ENCODE measurements around the gene BLOC1S2.
"Not testable (repeated sequence)": the region's sequence is repeated elsewhere in the genome, so short reads cannot be mapped to it uniquely, and the experiment has no call there.

The BLOC1S2 gene

DNA sequence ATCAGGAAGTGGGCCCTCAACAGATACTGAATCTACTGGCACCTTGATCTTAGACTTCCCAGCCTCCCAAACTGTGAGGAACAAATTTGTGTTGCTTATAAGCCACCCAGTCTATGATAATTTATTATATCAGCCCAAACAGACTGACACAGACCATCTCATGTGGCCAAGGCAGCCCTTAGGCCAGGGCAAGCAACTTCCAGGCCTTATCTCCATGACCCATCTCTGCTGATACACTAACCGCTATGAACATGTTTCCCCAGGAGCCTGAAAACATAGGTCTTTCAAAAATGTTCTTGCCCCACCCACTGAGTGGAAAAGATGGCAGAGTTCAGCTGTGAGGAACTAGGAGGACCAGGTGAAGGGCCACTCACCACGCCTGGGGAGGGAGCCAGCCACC is 3.2 kb upstream of the BLOC1S2 start:
- no peak for DNase-seq

DNA sequence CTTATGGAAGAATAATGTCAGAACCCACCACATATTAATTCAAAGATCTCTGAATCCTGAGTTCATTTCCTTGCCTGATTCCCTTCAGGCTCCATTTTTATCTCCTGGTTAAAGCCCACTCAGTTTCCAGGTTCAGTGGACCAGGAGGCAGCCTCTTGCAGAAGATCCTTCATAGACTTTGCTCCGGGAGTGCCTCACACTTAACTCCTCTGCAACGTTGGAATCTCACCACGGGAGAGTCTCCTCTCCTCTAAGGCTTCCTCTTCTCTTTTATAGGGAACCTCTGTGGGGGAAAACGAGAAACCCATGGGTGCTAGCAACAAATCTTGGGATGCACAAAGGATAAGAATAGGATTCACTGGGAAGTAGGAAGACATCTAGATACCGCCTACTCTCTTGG is 1.7 kb upstream of the BLOC1S2 start:
- no peak for DNase-seq

DNA sequence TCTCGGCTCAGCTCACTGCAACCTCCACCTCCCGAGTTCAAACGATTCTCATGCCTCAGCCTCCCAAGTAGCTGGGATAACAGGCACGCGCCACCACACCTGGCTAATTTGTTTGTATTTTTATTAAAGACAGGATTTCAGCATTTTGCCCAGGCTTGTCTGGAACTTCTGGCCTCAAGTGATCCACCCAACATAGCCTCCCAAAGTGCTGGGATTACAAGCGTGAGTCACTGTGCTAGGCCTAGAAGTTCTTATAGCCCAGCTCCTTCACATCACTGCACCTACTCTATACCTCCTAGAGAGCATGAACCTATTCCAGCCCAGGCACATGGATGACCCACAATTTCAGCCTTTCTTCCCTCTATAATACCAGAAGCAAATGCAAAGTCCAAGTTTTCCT is 1.3 kb upstream of the BLOC1S2 start:
- no peak for DNase-seq

DNA sequence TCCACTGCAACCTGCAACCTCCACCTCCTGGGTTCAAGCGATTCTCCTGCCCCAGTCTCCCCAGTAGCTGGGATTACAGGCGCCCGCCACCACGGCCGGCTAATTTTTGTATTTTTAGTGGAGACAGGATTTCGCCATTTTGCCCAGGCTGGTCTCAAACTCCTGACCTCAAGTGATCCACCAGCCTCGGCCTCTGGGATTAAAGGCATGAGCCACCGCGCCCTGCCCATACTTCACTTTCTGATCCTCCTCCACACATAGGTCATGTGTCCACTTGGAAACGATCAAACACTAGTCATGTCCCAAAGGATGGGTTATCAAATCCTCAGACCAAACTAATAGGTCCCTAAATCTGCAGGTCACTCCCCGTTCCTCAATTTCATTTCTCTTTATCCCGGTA is 1.2 kb downstream of the BLOC1S2 start:
- DNase-seq = not testable (repeated sequence)

DNA sequence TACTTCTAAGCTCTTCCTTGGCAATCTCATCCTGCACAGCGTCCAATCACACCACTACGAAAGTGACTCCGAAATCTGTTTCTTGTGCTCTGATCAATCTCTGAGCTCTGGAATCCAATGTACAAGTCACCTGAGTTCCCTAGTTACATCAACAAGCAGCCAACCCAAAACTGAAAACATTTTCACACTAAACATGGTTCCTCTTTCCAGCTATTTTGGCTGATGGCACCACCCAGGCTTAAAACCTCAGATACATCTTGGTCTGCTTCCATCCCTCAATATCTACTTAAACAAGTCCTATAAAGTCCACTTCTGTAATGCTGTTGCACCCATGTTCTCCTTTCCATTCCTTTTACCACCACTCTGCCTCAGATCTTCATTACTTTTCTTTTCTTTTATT is 3.6 kb downstream of the BLOC1S2 start:
- DNase-seq = no peak

DNA sequence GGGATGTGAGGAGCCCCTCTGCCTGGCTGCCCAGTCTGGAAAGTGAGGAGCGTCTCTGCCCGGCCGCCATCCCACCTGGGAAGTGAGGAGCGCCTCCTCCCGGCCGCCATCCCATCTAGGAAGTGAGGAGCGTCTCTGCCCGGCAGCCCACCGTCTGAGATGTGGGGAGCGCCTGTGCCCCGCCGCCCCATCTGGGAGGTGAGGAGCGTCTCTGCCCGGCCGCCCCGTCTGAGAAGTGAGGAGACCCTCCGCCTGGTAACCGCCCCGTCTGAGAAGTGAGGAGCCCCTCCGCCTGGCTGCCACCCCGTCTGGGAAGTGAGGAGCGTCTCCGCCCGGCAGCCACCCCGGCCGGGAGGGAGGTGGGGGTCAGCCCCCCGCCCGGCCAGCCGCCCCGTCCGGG is 9.5 kb downstream of the BLOC1S2 start:
- DNase-seq = not testable (repeated sequence)

DNA sequence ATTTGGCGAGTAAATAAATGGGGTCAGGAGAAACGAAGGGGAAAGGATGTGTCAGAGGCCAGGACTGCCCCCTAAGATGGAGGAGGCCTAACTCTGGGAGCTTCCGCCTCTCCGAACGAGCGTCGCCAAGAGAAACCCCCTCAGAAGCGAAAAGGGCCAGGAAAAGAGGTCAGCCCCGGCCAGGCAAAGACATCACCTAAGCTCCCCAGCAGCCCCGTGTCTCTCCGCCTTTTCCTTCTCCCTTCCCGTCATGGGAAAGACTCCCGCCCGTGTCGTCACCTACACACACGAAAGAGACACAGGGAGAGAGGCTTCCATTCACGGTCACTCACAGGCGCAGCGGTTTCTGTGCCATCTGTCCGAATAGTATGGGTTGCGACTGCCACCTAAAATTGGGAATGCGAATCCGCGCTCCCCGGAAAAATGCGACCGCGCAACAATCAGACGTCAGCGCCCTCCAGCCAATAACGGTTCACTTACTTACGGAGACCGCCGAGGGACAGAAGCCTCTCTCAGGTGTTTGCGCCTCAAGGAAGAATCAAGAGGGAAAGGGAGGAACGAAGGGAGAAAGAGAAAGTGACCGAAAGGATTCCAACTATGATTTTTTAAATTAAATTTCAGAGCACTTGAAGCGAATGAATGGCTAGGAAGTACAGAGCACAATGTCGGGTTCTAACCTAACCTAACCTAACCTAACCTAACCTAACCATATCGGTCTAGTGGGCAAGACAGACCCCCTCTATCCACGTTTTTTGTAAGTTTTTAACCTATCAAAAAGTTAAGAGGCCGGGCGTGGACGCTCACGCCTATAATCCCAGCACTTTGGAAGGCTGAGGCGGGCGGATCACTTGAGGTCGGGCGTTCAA is 19.0 kb downstream of the BLOC1S2 start, which contains the start of gene CWF19L1:
Gene CWF19L1 (minus strand): TSS at position 400 of the 866 bp plus-strand sequence. CDS start 45 bp downstream, at position 355.
- peak; percentile 73 for DNase-seq

DNA sequence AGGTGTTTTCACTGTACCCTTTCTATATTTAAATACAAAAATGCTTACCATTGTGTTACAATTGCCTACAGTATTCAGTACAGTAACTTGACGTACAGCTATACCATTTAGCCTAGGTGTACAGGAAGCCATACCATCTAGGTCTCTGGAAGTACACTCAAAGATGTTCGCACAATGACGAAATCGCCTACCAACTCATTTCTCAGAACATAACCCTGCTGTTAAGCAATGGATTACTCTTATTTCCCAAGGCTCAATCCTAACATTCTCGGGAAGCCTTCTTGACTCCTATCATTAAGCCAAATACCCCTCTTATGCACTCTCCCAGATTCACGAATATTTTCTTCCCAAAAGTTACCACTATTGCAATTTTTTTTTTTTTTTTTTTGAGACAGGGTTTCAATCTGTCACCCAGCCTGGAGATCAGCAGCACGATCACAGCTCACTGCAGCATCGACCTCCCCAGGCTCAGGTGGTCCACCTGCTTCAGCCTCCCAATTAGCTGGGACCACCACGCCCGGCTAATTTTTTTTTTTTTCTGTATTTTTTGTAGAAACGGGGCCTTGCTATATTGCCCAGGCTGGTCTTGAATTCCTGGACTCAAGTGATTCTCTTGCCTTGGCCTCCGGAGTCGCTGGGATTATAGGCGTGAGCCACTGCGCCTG is 20.5 kb downstream of the BLOC1S2 start:
- no peak for DNase-seq

DNA sequence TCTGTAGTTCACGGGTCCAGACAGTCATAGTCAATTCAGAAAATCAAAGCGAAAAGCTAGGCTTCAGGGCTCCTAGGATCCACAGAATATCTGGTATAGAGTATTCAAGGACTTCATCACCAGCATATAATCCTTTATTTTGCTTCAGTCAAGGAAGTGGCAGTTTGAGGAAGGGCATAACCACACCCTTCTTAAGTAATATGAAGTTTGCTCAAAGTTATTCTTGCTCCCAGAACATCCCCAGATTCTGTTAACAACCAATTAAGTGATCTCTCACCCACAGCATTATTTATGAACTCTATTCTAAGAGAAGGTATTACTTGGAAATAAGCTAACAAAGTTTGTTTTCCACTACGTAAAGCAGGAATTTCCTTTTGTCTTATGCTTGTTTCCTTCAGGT is 32.3 kb downstream of the BLOC1S2 start:
- DNase-seq = no peak

DNA sequence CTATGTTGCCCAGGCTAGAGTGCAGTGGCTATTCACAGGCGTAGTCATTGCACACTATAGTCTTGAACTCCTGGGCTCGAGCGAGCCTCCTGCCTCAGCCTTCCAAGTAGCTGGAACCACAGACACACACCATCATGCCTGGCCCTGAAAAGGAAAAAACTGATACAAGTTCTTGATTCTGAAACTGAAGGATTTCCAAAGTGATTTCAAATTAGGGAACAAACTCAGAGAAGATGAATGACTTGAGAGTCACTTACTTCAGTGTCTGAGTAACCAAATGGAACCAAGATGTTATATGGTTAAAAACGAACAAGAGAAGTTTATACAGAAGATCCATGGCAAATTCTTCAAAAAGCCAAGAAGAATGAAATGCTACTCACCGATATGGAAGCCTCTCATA is 33.4 kb downstream of the BLOC1S2 start:
- DNase-seq = no peak

DNA sequence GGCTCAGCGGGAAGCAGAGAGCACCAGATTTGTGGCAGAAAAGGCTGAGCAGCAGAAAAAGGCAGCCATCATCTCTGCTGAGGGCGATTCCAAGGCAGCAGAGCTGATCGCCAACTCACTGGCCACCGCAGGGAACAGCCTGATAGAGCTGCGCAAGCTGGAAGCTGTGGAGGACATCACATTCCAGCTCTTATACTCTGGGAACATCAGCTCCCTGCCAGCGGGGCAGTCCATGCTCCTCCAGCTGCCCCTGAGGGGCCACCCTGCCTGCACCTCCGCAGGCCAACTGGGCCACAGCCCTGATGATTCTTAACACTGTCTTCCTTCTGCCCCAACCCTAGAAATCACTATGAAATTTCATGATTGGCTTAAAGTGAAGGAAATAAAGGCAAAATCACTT is 37.7 kb downstream of the BLOC1S2 start:
- no peak for DNase-seq

DNA sequence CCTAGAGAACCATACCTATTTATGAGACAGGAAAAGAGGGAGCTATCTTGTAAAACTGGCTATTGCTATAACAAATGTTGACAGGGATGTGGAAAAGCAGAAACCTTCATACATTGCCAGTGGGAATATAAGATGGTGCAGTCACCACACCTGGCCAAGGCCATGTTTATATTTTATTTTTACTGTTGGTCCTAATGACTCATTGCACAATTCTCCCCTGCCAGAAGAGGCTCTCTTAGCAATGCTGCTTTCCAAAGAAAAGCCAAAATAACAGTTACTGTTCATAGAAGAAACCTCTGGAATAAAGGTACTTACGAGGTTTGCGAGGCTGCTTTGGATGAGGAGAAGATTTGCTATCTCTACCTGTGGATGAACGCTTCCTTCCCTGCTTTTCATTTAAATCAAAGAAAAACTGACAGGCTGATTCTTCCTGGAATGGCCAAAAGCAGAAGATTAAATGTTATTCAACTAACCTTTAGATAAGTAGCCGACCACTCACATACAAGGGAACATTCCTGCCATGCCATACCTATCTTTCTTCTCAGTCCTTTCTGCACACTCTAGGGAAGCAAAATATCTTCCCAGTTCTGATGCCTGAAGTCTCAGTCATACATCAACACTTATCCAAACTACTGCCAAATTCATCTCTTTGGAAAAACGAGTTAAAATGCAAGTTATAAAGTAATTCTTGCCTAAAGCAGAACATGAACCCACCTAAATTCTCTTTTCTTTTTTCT is 40.8 kb downstream of the BLOC1S2 start:
- DNase-seq = no peak

DNA sequence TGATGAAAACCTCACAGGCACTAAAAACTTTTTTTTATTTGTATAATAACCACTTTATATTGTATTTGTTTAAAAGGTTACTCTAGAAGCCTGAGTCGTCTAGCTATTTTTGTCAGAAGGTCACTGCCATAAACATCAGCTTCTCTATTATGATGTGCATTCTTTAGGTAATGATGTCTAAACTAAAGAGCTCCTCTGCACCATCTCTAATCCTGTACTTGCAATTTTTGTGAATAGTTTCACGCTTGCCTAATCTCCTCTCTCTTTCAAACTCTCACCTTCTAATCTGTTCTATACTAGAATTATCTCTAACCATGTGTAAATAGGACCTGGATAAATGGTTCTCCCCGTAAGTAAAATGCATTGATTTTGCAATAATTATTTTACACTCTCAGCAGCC is 46.6 kb downstream of the BLOC1S2 start:
- DNase-seq = no peak

DNA sequence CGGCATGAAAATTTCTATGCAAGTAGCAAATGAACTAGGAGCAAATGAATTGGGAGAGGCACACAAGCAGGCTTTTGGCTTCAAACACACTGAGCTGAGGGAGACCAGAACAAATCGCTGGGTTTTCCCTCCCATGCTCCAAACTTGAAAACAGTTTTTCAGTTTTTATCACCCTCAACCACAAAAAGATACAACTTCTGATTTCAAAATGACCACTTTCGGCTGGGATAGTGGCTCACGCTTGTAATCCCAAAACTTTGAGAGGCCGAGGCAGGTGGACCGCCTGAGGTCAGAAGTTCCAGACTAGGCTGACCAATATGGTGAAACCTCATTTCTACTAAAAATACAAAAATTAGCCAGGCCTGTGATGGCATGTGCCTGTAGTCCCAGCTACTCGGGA is 48.1 kb downstream of the BLOC1S2 start:
- no peak for DNase-seq

DNA sequence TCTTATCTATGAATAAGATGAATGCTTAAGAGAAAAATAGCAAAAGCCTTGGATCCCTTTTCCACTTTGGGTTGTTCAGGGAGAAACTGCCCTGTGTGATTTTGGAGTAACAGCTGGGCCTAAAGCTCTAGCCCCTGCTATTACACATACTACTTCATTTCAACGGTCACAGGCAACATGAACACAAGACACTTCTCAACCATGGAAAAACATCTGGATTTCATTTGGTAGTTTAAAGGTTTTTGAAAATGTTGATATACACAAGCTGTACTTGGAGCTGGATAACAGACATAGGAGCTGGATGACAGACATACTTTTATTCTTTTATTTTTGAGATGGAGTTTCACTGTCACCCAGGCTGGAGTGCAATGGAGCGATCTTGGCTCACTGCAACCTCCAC is 54.4 kb downstream of the BLOC1S2 start:
- DNase-seq = no peak

DNA sequence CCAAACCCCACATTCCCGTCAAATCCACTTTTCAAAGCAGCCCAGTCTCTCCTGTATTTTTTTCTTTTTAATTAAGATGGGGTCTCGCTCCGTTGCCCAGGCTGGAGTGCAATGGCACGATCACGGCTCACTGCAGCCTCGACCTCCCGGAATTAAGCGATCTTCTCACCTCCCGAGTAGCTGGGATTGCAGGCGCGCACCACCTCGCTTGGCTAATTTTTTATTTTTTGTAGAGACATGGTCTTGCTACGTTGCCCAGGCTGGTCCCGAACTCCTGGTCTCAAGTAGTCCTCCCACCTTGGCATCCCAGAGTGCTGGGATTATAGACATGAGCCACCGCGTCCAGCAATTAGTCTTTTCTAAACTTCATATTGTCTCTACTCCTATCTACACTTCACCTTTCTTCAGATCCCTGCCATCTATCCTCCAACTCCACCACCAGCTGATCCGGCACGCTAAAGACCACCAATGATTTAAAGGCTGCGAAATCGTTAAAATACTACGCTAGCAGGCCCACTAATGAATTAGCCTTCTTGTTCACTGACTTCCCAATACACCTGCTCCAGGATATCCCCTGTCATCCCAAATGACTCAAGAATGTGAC is 56.6 kb downstream of the BLOC1S2 start:
- no peak for DNase-seq

DNA sequence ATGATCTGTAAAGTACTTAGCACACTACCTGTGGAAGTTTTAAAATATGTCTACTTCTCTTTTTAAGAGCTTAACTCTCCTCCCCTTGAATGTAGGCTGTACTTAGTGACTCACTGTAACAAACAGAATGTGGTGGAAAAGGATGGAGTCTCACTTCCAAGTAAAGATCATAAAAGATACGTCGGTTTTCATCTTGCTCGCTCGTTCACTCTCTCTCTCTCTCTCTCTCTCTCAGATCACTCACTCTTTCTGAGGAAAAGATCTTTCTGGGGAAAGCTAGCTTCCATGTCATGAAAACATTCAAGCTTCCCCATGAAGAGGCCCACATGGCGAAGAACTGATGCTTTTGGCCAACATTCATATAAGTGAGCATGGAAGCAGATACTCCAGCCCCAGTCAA is 62.6 kb downstream of the BLOC1S2 start:
- DNase-seq = no peak

All from activated T-cell treated with anti-CD3 and anti-CD28 coated beads, Interleukin-2, amount 50 U/mL, for 1 hour (primary cell).